GM12878 (cell line): ENCODE results near the gene SNW1. TPM values are rescaled to one million over a fixed set of nuclear protein-coding genes. Genes with fewer than 3 reads are reported as not detected.

Experiments used
- BACH1 ChIP-seq: fragments of 450-650 bp; IDR thresholded peaks from 2 replicates; pipeline ENCODE4 v1.6.1; 2017; ENCODE audit warnings: mild to moderate bottlenecking, borderline replicate concordance
- CHD2 ChIP-seq: IDR thresholded peaks from 2 replicates; pipeline ENCODE4 v1.6.1; 2011; ENCODE audit warnings: low read depth, low read length, improper control_type of control experiment, borderline replicate concordance
- CREB1 ChIP-seq: IDR thresholded peaks from 2 replicates; pipeline ENCODE4 v1.6.1; 2012; ENCODE audit warnings: low read depth, mild to moderate bottlenecking, inconsistent platforms
- FOS ChIP-seq: IDR thresholded peaks from 3 replicates; pipeline ENCODE4 v1.6.1; 2011; ENCODE audit warnings: borderline replicate concordance; ENCODE audit not compliant: insufficient read length; ENCODE audit errors: extremely low read depth
- GATAD2B ChIP-seq: fragments of 450-650 bp; conservative IDR thresholded peaks from 2 replicates; pipeline ENCODE4 v1.6.1; 2017; ENCODE audit warnings: low read depth, mild to moderate bottlenecking, moderate library complexity
- KAT2A ChIP-seq: conservative IDR thresholded peaks from 2 replicates; pipeline ENCODE4 v1.6.1; 2011; ENCODE audit warnings: low read depth, low read length; ENCODE audit not compliant: control insufficient read depth
- NFIC ChIP-seq: IDR thresholded peaks from 2 replicates; pipeline ENCODE4 v1.6.1; 2012; ENCODE audit warnings: low read depth, mild to moderate bottlenecking, inconsistent platforms, low read length, moderate library complexity
- POLR2AphosphoS5 ChIP-seq: IDR thresholded peaks from 2 replicates; pipeline ENCODE4 v1.6.1; 2011; ENCODE audit warnings: mild to moderate bottlenecking, low read length, inconsistent platforms
- RAD51 ChIP-seq: fragments of 450-650 bp; IDR thresholded peaks from 2 replicates; pipeline ENCODE4 v1.6.1; 2016; ENCODE audit warnings: moderate library complexity, mild to moderate bottlenecking, inconsistent platforms
- RBBP5 ChIP-seq: fragments of 200-600 bp; sonication (generic); conservative IDR thresholded peaks from 2 replicates; pipeline ENCODE4 v1.6.1; 2016
- RUNX3 ChIP-seq: IDR thresholded peaks from 2 replicates; pipeline ENCODE4 v1.6.1; 2012; ENCODE audit warnings: low read length, inconsistent platforms
- SMARCA5 ChIP-seq: fragments of 450-650 bp; IDR thresholded peaks from 2 replicates; pipeline ENCODE4 v1.6.1; 2017; ENCODE audit warnings: mild to moderate bottlenecking
- STAT1 ChIP-seq: fragments of 450-650 bp; conservative IDR thresholded peaks from 2 replicates; pipeline ENCODE4 v1.6.1; 2014; ENCODE audit warnings: antibody characterized with exemption, mild to moderate bottlenecking
- SUPT20H ChIP-seq: IDR thresholded peaks from 2 replicates; pipeline ENCODE4 v1.6.1; 2011; ENCODE audit warnings: low read depth, mild to moderate bottlenecking, low read length, moderate library complexity, borderline replicate concordance; ENCODE audit not compliant: control insufficient read depth
- TAF1 ChIP-seq: IDR thresholded peaks from 2 replicates; pipeline ENCODE4 v1.6.1; 2011; ENCODE audit warnings: mild to moderate bottlenecking, low read depth, low read length, borderline replicate concordance
- TCF12 ChIP-seq: IDR thresholded peaks from 2 replicates; pipeline ENCODE4 v1.6.1; 2011; ENCODE audit warnings: low read depth, mild to moderate bottlenecking, low read length
- TCF3 ChIP-seq: IDR thresholded peaks from 2 replicates; pipeline ENCODE4 v1.6.1; 2012; ENCODE audit warnings: low read depth, mild to moderate bottlenecking, low read length, borderline replicate concordance; ENCODE audit not compliant: insufficient read depth
- ZNF24 ChIP-seq: fragments of 450-650 bp; IDR thresholded peaks from 2 replicates; pipeline ENCODE4 v1.6.1; 2017; ENCODE audit warnings: antibody characterized with exemption, mild to moderate bottlenecking
- polyA plus RNA-seq, 11 experiments: library from polyadenylated mRNA; depleted of rRNA in 4 of 11; unstranded in 6 of 11; stranded (reverse) in 5 of 11; fragments of >200 nt; fragmentation: Nextera tagmentation in 4 of 11; fragmentation: Illumina TruSeq in 1 of 11; extraction: Ambion mirVana in 4 of 11; extraction: Trizol in 1 of 11; gene quantifications; 1 replicate in 1 of 11; 2 replicates in 10 of 11; pipeline versions ENCODE4 v1.2.1 to v1.2.3, GENCODE V29; 2011 to 2016; ENCODE audit warnings: inconsistent platforms in 2 of 11, missing spikeins in 2 of 11, low read depth in 1 of 11
- total RNA-seq, 4 experiments: library from RNA; depleted of rRNA in 3 of 4; stranded (reverse); fragments of >200 nt in 3 of 4; fragmentation: Illumina TruSeq in 1 of 4; extraction: Trizol in 1 of 4; gene quantifications; 2 replicates each; pipeline versions ENCODE4 v1.2.1 to v1.2.3, GENCODE V29; 2013 to 2021
- TF ChIP-seq, protein P1 (sequence below): fragments of 450-650 bp; IDR thresholded peaks from 2 replicates; pipeline ENCODE4 v1.6.1; 2016; ENCODE audit warnings: mild to moderate bottlenecking
- TF ChIP-seq, protein P2 (sequence below): IDR thresholded peaks from 2 replicates; pipeline ENCODE4 v1.6.1; 2011; ENCODE audit warnings: low read depth, mild to moderate bottlenecking, low read length, moderate library complexity, borderline replicate concordance; ENCODE audit errors: extremely low read depth
- TF ChIP-seq, protein P3 (sequence below): fragments of 450-650 bp; IDR thresholded peaks from 2 replicates; pipeline ENCODE4 v1.6.1; 2016; ENCODE audit warnings: mild to moderate bottlenecking, moderate library complexity, borderline replicate concordance

SNW1 gene
- total and polyA plus RNA-seq, 10 of the 15 experiments (the other 5 are each of a cell fraction or from before 2014, with no cell fraction given) = 56.6 to 109 (median 75.7) TPM

DNA sequence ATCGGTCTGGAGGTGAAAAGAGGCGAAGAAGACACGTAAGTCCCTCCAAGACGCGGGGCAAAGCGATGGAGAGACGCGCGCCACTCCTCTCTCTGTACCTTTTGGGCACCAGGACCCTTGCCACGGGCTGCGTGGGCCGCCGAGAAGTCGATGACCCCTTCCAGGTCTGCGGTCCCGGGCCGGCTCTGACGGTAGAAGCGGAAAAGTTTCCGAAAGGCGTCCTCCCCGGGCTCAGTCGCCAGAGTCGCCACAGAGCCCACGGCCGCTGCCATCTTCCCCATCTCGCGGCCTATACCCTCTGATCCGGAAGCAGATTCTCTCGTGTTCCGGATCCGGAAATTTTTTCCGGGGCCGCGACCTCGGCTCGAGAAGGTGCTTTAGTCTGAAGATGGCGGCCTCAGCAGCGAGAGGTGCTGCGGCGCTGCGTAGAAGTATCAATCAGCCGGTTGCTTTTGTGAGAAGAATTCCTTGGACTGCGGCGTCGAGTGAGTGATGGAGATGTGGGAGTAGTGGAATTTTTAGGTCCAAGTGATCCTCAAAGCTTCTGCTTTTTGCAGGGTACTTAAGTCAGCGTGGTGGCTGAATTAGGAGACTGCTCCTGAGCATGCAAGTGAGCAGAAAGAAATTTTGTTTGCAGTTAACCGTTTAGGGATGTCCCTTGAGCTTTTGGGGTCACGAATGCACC is 53.1 kb downstream of the SNW1 start, which contains the start of the genes ALKBH1 and SLIRP (continued):
- no peak for TF ChIP-seq KAT2A
- no peak for TF ChIP-seq SUPT20H
- TF ChIP-seq ZNF24 = no peak
- 0 out of 2 replicates have a peak, but pooled peaks have one; percentile 8 for TF ChIP-seq SMARCA5
- TF ChIP-seq, protein P1, sequence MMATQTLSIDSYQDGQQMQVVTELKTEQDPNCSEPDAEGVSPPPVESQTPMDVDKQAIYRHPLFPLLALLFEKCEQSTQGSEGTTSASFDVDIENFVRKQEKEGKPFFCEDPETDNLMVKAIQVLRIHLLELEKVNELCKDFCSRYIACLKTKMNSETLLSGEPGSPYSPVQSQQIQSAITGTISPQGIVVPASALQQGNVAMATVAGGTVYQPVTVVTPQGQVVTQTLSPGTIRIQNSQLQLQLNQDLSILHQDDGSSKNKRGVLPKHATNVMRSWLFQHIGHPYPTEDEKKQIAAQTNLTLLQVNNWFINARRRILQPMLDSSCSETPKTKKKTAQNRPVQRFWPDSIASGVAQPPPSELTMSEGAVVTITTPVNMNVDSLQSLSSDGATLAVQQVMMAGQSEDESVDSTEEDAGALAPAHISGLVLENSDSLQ = no peak; the same call in 1 of the 2 replicates
- TF ChIP-seq POLR2AphosphoS5 = peak; percentile 98
- no peak; the same call in 1 of the 2 replicates for TF ChIP-seq STAT1
- TF ChIP-seq FOS = no peak
- TF ChIP-seq, protein P2, sequence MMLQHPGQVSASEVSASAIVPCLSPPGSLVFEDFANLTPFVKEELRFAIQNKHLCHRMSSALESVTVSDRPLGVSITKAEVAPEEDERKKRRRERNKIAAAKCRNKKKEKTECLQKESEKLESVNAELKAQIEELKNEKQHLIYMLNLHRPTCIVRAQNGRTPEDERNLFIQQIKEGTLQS = no peak
- no peak for TF ChIP-seq RUNX3
- TF ChIP-seq, protein P3, sequence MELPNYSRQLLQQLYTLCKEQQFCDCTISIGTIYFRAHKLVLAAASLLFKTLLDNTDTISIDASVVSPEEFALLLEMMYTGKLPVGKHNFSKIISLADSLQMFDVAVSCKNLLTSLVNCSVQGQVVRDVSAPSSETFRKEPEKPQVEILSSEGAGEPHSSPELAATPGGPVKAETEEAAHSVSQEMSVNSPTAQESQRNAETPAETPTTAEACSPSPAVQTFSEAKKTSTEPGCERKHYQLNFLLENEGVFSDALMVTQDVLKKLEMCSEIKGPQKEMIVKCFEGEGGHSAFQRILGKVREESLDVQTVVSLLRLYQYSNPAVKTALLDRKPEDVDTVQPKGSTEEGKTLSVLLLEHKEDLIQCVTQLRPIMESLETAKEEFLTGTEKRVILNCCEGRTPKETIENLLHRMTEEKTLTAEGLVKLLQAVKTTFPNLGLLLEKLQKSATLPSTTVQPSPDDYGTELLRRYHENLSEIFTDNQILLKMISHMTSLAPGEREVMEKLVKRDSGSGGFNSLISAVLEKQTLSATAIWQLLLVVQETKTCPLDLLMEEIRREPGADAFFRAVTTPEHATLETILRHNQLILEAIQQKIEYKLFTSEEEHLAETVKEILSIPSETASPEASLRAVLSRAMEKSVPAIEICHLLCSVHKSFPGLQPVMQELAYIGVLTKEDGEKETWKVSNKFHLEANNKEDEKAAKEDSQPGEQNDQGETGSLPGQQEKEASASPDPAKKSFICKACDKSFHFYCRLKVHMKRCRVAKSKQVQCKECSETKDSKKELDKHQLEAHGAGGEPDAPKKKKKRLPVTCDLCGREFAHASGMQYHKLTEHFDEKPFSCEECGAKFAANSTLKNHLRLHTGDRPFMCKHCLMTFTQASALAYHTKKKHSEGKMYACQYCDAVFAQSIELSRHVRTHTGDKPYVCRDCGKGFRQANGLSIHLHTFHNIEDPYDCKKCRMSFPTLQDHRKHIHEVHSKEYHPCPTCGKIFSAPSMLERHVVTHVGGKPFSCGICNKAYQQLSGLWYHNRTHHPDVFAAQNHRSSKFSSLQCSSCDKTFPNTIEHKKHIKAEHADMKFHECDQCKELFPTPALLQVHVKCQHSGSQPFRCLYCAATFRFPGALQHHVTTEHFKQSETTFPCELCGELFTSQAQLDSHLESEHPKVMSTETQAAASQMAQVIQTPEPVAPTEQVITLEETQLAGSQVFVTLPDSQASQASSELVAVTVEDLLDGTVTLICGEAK = peak; percentile 97
- no peak for TF ChIP-seq RAD51
- peak; percentile 47; the same call in 1 of the 2 replicates for TF ChIP-seq CREB1
- no peak for TF ChIP-seq RBBP5
- TF ChIP-seq GATAD2B = no peak
- 0 out of 2 replicates have a peak, but pooled peaks have one; percentile 29 for TF ChIP-seq TCF12
- no peak for TF ChIP-seq TCF3
- 0 out of 2 replicates have a peak, but pooled peaks have one; percentile 16 for TF ChIP-seq BACH1
- peak; percentile 99 for TF ChIP-seq TAF1
- peak; percentile 59; the same call in 1 of the 2 replicates for TF ChIP-seq NFIC
- peak; percentile 78 for TF ChIP-seq CHD2
